ENCODE measurements around the gene FRMD8.

- TF ChIP-seq POLR2A (IDR thresholded peaks at IDR 0.05) (no peak), CTCF (IDR thresholded peaks at IDR 0.05) (no peak)
These were observed 22.7 kb upstream of the FRMD8 start for GRCh38 chr11:65363770-65364169.
